ENCODE data around the gene TNS4. TPM values are rescaled to one million over a fixed set of nuclear protein-coding genes. Genes with fewer than 3 reads are reported as not detected.

Gene TNS4
- total and polyA plus RNA-seq, 9 of the 15 experiments (the other 6 are each of a cell fraction or from before 2014, with no cell fraction given): 0.04 to 0.73 (median 0.24) TPM; not detected in 1

DNA sequence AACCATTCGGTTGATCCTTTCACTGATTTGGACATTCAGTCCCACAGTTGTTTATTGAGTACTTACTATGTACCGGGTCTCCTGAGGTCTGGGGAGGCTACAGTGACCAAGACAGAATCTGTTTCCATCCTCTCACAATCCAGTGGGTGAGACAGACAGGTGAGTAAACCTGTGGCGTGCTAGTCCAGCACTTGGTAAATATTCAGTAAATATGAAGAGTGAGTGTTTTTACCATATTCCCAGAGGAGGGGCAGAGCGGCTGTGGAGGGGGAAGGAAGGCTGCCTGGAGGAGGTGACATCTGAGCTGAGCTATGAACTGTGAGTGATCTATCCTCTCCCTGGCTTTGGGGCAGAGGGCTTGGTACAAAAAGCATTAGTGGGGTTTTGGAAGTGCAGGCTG lies 32.5 kb upstream of the TNS4 start (continued):
- TF ChIP-seq ZNF639 (CRISPR knock-in tag; conservative IDR thresholded peaks at IDR 0.05 in 1 of 2, IDR thresholded peaks at IDR 0.05 in 1 of 2) (peak in 1 of 2 experiments; percentile 12; a peak in 1 of 4 replicates), TAF9B (IDR thresholded peaks at IDR 0.05; ENCODE audit: partially characterized antibody) (no peak), ESRRA (IDR thresholded peaks at IDR 0.05; ENCODE audit: borderline replicate concordance, low read depth) (no peak), SIN3A (IDR thresholded peaks at IDR 0.05; ENCODE audit: borderline replicate concordance in 2 of 2, control insufficient read depth in 1 of 2, low read depth in 2 of 2, low read length in 2 of 2) (no peak), BCOR (IDR thresholded peaks at IDR 0.05) (peak; percentile 63; the same call in 1 of the 2 replicates), KLF1 (tag; IDR thresholded peaks at IDR 0.05) (no peak), ZFX (CRISPR knock-in tag; IDR thresholded peaks at IDR 0.05) (no peak), KAT2B (IDR thresholded peaks at IDR 0.05; ENCODE audit: low read depth, low read length) (no peak), STAG1 (CRISPR knock-in tag; IDR thresholded peaks at IDR 0.05; ENCODE audit: borderline replicate concordance) (no peak), ETV6 (IDR thresholded peaks at IDR 0.05; ENCODE audit: borderline replicate concordance in 1 of 2, low read depth in 2 of 2, low read length in 1 of 2) (no peak), ETV6 (CRISPR knock-in tag; IDR thresholded peaks at IDR 0.05; ENCODE audit: borderline replicate concordance) (no peak), XRCC4 (IDR thresholded peaks at IDR 0.05; ENCODE audit: extremely low read depth, insufficient read depth, insufficient read length) (no peak), ETV5 (CRISPR knock-in tag; IDR thresholded peaks at IDR 0.05; ENCODE audit: low read depth) (no peak), CGGBP1 (CRISPR knock-in tag; IDR thresholded peaks at IDR 0.05) (no peak), RFX5 (IDR thresholded peaks at IDR 0.05; ENCODE audit: low read depth, low read length) (no peak), CEBPB (tag; IDR thresholded peaks at IDR 0.05) (no peak), WHSC1 (IDR thresholded peaks at IDR 0.05; ENCODE audit: low read length) (no peak), POLR2H (tag; IDR thresholded peaks at IDR 0.05; ENCODE audit: low read depth) (no peak), GATAD2A (IDR thresholded peaks at IDR 0.05) (no peak), SMAD2 (IDR thresholded peaks at IDR 0.05; ENCODE audit: low read depth, low read length) (no peak), SMAD1 (IDR thresholded peaks at IDR 0.05; ENCODE audit: low read depth, low read length, partially characterized antibody) (no peak)
- TF ChIP-seq, protein P1, sequence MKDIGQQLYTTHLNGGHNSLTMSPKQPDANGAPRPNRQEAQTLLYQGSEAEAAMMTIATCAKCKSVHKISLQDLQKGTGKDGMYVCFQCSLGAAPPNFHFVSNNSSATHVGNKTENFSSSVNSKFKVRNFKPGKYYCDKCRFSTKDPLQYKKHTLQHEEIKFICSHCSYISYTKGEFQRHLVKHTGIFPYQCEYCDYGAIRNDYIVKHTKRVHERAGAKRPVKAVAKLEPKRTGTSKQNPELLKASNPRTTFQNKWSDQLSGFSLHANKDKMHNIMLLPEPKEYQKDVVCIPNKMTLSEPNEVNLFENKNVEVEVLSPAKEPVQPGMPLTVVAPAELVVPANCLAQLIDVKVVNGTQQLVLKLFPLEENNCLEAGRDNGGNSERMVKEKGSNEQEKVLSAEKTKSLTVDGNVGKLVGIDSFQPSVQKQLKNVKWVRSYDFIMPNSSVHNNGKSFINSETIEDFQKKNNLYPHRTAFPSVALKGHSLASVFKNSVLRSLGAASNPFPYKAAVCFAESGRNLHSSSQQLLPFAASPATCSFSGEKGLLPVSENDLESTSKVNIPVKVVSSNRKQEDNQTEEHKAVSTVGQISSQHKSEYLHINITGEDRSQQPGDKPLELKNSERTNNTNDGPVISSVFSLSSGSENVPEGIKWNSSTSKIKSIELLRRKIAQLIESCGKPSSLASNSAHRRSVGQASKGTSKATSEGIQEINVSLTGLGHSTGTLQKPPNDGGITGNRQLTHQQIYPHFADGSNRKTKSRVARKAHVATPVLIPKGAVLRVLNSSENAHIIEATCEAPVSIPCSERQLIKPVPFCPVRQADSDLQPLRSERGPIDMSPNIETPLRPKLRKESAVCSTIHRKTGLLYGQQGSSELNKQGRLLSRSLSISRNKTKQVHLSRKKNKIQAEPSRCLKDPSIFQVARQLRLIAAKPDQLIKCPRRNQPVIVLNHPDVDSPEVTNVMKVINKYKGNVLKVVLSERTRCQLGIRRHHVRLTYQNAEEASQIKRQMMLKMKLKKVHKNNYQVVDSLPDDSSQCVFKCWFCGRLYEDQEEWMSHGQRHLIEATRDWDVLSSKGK (CRISPR knock-in tag; IDR thresholded peaks at IDR 0.05): no peak

Measured in K562 (cell line).